PC-9 (cell line): ENCODE data around the gene MSL1. TPM values are rescaled to one million over a fixed set of nuclear protein-coding genes. Genes with fewer than 3 reads are reported as not detected.

Experiments
- BruUV-seq: library from RNA; stranded (reverse); fragments of 400-500 nt; replicated peaks from 2 replicates; lab custom pipeline; 2021; lab: Mats Ljungman, UMichigan
- CTCF ChIA-PET: fragments of 300-600 bp; sonication (Branson Sonifier 250); formaldehyde crosslinking; loops from one replicate; lab custom pipeline; 2022; ENCODE audit warnings: antibody characterized with exemption; lab: Charles Lee
- POLR2A ChIA-PET: fragments of 300-600 bp; sonication (Branson Sonifier 250); formaldehyde crosslinking; loops from one replicate; lab custom pipeline; 2022; ENCODE audit warnings: antibody characterized with exemption; ENCODE audit not compliant: unreplicated experiment; lab: Charles Lee
- DNase-seq, 2 experiments: peaks; one replicate each; pipeline versions ENCODE4 v3.0.0 to v3.0.0-alpha.2; 2015 to 2022; ENCODE audit warnings: mixed read lengths in 1 of 2
- H2AFZ ChIP-seq: fragments of 200-600 bp; sonication (generic); 2 replicates; pipeline ENCODE4 v1.8.1; 2017; ENCODE audit warnings: antibody characterized with exemption
- H3F3A ChIP-seq: fragments of 200-600 bp; sonication (generic); 2 replicates; pipeline ENCODE4 v1.8.1; 2017; ENCODE audit warnings: antibody characterized with exemption, mild to moderate bottlenecking, low read depth; ENCODE audit not compliant: insufficient read depth
- H3K27ac ChIP-seq: fragments of 200-600 bp; sonication (generic); 2 replicates; pipeline ENCODE4 v1.6.1; 2016; ENCODE audit warnings: mixed run types
- H3K27me3 ChIP-seq: fragments of 200-600 bp; sonication (generic); 2 replicates; pipeline ENCODE4 v1.6.1; 2016; ENCODE audit warnings: low read depth, mixed run types; ENCODE audit not compliant: insufficient read depth
- H3K36me3 ChIP-seq: fragments of 200-600 bp; sonication (generic); 2 replicates; pipeline ENCODE4 v1.6.1; 2016; ENCODE audit warnings: low read depth, mixed run types
- H3K4me1 ChIP-seq: fragments of 200-600 bp; sonication (generic); replicated peaks from 2 replicates; pipeline ENCODE4 v1.6.1; 2016; ENCODE audit warnings: mixed run types; ENCODE audit not compliant: insufficient read depth
- H3K4me2 ChIP-seq: fragments of 200-600 bp; sonication (generic); 2 replicates; pipeline ENCODE4 v1.6.1; 2017; ENCODE audit warnings: mixed run types
- H3K4me3 ChIP-seq: fragments of 200-600 bp; sonication (generic); 2 replicates; pipeline ENCODE4 v1.6.1; 2016; ENCODE audit warnings: mixed run types
- H3K79me2 ChIP-seq: fragments of 200-600 bp; sonication (generic); 2 replicates; pipeline ENCODE4 v1.6.1; 2017; ENCODE audit warnings: low read depth, mixed run types
- H3K9me2 ChIP-seq: fragments of 200-600 bp; sonication (generic); 2 replicates; pipeline ENCODE4 v1.8.1; 2017; ENCODE audit warnings: mild to moderate bottlenecking; ENCODE audit not compliant: insufficient read depth
- H3K9me3 ChIP-seq: fragments of 200-600 bp; sonication (generic); 2 replicates; pipeline ENCODE4 v1.8.1; 2016; ENCODE audit warnings: low read depth; ENCODE audit not compliant: insufficient read depth
- H4K20me1 ChIP-seq: fragments of 200-600 bp; sonication (generic); 2 replicates; pipeline ENCODE4 v1.8.1; 2017; ENCODE audit not compliant: insufficient read depth
- EZH2 ChIP-seq: fragments of 200-600 bp; sonication (generic); IDR thresholded peaks from 2 replicates; pipeline ENCODE4 v1.8.0; 2017; ENCODE audit warnings: antibody characterized with exemption, low read depth
- intact Hi-C: fragments of 100-400 bp; cut with micrococcal nuclease; formaldehyde crosslinking; loops from one replicate; pipeline ENCODE4 v1.10.0; 2022; ENCODE audit not compliant: unreplicated experiment
- total RNA-seq: library from RNA; stranded (reverse); gene quantifications from 2 replicates; pipeline ENCODE4 v1.2.3, GENCODE V29; 2021
- TF ChIP-seq, protein P1 (sequence below): fragments of 200-600 bp; sonication (generic); conservative IDR thresholded peaks from 2 replicates; pipeline ENCODE4 v1.6.1; 2017; ENCODE audit warnings: mixed run types, antibody characterized with exemption, mild to moderate bottlenecking, moderate library complexity

The MSL1 gene
- total RNA-seq, 1 experiment from 2014 or later = 61.8 TPM

DNA sequence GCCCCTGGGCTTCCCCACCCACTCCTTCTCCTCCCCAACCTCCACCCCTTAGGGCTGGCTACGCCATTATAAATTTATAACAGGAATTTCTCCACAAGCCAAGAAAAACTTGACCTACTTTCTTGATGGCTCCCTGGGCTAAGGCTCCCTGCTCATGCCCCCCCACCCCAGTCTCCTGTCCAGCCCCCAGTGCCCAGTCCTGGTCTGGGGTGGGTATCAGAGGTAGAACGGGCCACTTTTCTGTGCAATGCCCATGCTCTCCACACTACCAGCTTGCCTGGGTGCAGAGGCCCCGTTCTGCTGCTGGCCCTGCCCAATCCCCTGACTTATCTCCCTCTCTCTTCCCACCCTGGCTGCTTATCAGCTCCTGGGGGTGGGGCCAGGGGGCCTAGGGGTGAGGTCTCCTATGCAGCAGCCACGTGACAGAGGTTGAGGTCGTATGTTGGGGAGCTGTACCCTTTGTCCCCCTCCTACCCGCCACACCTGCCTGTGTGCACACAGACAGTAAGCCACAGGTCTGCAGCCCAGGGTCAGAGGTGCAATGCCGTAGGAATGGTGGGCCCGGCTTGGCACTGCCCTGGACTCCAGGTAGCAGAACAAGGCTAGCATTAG lies 48.9 kb upstream of the MSL1 start:
- Histone ChIP-seq H3K27ac (no peak overlapping the region), H3K4me3 (no peak overlapping the region), H3K4me1 (peaks cover 18% of the 10 kb centered on the region), H3K27me3 (no peaks in the 10 kb centered on the region), H3K79me2 (no peaks in the 10 kb centered on the region), H3K9me3 (no peaks in the 10 kb centered on the region), H3K4me2 (no peak overlapping the region), H3F3A (peaks cover 5% of the 10 kb centered on the region; the same call in 1 of the 2 replicates), H4K20me1 (no peaks in the 10 kb centered on the region; the same call in 1 of the 2 replicates), H3K36me3 (no peaks in the 10 kb centered on the region), H2AFZ (no peak overlapping the region), H3K9me2 (no peaks in the 10 kb centered on the region)
- BruUV-seq = no TSS peak
- intact Hi-C loops = no loop called here
- DNase-seq = no peak
- ChIA-PET POLR2A (no interaction called here), CTCF (no interaction called here)
- TF ChIP-seq, protein P1, sequence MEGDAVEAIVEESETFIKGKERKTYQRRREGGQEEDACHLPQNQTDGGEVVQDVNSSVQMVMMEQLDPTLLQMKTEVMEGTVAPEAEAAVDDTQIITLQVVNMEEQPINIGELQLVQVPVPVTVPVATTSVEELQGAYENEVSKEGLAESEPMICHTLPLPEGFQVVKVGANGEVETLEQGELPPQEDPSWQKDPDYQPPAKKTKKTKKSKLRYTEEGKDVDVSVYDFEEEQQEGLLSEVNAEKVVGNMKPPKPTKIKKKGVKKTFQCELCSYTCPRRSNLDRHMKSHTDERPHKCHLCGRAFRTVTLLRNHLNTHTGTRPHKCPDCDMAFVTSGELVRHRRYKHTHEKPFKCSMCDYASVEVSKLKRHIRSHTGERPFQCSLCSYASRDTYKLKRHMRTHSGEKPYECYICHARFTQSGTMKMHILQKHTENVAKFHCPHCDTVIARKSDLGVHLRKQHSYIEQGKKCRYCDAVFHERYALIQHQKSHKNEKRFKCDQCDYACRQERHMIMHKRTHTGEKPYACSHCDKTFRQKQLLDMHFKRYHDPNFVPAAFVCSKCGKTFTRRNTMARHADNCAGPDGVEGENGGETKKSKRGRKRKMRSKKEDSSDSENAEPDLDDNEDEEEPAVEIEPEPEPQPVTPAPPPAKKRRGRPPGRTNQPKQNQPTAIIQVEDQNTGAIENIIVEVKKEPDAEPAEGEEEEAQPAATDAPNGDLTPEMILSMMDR = no peak
- no peak for TF ChIP-seq EZH2

DNA sequence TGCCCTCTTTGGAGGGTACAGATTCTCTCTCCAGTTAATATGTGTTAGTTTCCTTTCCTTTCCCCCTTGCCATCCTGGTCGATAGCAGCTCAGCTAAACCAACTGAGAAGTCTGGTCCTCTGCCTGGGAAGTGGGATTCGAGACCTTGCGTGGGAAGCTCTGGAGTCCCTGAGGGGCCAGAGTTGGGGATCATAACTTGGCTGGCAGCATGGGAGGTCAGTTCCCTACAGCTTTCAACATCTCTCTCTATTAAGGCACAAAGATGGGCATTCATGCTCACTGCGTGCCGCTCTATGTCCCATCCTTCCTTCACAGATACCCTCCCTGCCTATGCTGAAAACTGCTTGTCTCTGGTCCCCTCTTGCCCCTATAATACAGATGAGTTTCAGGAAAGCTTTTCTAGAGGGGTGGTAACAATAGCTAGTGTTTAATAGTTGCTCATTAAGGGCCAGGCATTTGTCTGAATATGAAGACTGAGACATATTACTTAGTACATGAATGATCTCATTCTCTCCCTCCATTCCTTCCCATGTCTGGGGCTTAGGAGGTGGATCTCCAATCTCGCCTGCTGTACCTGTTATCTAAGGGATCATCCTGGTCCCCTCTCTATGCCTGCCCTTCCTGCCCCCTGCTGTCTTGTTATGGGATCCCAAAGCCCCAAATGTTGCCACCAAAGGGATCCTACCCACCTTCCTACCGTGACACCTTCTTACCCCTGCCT lies 48.2 kb upstream of the MSL1 start:
- Histone ChIP-seq H3K4me1 (peaks cover 18% of the 10 kb centered on the region), H3F3A (peaks cover 13% of the 10 kb centered on the region; the same call in 1 of the 2 replicates), H3K27me3 (no peaks in the 10 kb centered on the region), H3K36me3 (no peaks in the 10 kb centered on the region), H3K9me3 (no peaks in the 10 kb centered on the region), H4K20me1 (no peaks in the 10 kb centered on the region; the same call in 1 of the 2 replicates), H3K27ac (no peak overlapping the region), H3K4me2 (no peak overlapping the region), H2AFZ (no peak overlapping the region), H3K4me3 (no peak overlapping the region), H3K9me2 (no peaks in the 10 kb centered on the region), H3K79me2 (no peaks in the 10 kb centered on the region)
- ChIA-PET CTCF (interaction anchor here (0.7 to 1.9 kb wide), 3 partner anchors 9 to 39 kb away, joined by 4 to 8 read pairs (median 4); partner anchors contain the start of gene MED24), POLR2A (no interaction called here)
- BruUV-seq = no TSS peak
- TF ChIP-seq EZH2 = no peak
- TF ChIP-seq, protein P1 = no peak
- intact Hi-C loops = no loop called here
- no peak for DNase-seq

DNA sequence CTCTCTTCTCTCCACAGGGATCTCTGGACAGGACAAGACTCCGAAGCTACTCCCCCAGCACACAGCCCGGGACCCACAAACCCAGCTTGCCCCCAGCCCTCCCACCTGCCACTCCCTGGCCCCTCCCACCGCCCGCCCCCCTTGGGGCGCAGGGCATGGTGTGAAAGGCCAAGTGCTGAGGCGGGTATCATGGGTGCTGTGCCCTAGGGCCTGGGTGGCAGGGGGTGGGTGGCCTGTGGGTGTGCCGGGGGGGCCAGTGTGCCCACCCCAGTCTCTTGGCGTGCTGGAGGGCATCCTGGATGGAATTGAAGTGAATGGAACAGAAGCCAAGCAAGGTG lies 47.6 kb upstream of the MSL1 start:
- Histone ChIP-seq H3K4me1 (peaks cover 18% of the 10 kb centered on the region), H3K9me3 (no peaks in the 10 kb centered on the region), H3K27me3 (no peaks in the 10 kb centered on the region), H3K36me3 (no peaks in the 10 kb centered on the region), H3K4me3 (no peak overlapping the region), H3K4me2 (no peak overlapping the region), H3F3A (peaks cover 17% of the 10 kb centered on the region; the same call in 1 of the 2 replicates), H4K20me1 (no peaks in the 10 kb centered on the region; the same call in 1 of the 2 replicates), H2AFZ (no peak overlapping the region), H3K27ac (no peak overlapping the region), H3K9me2 (no peaks in the 10 kb centered on the region), H3K79me2 (no peaks in the 10 kb centered on the region)
- intact Hi-C loops = no loop called here
- no peak for DNase-seq
- ChIA-PET POLR2A (no interaction called here), CTCF (interaction anchor here (1.3 to 1.9 kb wide), 2 partner anchors 9 to 38 kb away, joined by 4 to 8 read pairs; no protein-coding TSS in a partner anchor)
- no TSS peak for BruUV-seq
- TF ChIP-seq, protein P1 = no peak
